ENCODE data around the gene SLC9A2.

DNA sequence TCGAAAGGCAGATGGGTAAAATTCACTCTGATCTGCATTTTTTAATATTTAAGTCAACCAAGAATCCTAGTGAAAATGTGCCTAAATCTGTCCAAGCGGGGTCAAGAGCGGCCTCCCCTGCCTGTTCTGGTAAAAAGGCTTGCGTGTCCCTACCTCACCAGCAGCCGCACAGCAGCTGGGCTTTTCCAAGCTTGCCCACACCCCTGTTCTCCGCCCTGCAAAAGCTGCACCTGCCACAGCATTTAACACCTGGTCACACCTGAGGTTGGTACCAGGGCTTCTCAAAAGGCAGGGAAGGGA lies 116.7 kb downstream of the SLC9A2 start:
- TF ChIP-seq, protein P1, sequence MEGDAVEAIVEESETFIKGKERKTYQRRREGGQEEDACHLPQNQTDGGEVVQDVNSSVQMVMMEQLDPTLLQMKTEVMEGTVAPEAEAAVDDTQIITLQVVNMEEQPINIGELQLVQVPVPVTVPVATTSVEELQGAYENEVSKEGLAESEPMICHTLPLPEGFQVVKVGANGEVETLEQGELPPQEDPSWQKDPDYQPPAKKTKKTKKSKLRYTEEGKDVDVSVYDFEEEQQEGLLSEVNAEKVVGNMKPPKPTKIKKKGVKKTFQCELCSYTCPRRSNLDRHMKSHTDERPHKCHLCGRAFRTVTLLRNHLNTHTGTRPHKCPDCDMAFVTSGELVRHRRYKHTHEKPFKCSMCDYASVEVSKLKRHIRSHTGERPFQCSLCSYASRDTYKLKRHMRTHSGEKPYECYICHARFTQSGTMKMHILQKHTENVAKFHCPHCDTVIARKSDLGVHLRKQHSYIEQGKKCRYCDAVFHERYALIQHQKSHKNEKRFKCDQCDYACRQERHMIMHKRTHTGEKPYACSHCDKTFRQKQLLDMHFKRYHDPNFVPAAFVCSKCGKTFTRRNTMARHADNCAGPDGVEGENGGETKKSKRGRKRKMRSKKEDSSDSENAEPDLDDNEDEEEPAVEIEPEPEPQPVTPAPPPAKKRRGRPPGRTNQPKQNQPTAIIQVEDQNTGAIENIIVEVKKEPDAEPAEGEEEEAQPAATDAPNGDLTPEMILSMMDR (IDR thresholded peaks at IDR 0.05): no peak
- TF ChIP-seq POLR2A (IDR thresholded peaks at IDR 0.05): no peak
